DMS 273 (cell line): ENCODE measurements around the gene NOP53.
"Not testable (repeated sequence)": the region's sequence is repeated elsewhere in the genome, so short reads cannot be mapped to it uniquely, and the experiment has no call there.

ENCODE experiments used
- DNase-seq: peaks from one replicate; lab custom pipeline; 2025; ENCODE audit not compliant: unreplicated experiment; lab: John Stamatoyannopoulos, UW

Gene NOP53

DNA sequence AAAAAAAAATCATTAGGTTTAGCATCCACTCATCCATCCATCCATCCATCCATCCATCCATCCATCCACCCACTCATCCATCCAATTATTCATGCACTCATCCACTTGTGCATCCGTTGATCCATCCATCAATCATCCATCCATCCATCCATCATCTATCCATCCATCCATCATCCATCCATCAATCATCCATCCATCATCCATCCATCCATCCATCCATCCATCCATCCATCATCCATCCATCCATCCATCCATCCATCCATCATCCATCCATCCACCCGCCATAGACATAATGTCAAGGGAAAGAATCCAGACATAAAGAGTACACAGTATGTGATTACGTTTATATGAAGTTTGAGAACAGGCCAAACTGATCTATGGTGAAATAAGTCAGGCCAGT lies 24.2 kb downstream of the NOP53 start:
- DNase-seq = no peak

DNA sequence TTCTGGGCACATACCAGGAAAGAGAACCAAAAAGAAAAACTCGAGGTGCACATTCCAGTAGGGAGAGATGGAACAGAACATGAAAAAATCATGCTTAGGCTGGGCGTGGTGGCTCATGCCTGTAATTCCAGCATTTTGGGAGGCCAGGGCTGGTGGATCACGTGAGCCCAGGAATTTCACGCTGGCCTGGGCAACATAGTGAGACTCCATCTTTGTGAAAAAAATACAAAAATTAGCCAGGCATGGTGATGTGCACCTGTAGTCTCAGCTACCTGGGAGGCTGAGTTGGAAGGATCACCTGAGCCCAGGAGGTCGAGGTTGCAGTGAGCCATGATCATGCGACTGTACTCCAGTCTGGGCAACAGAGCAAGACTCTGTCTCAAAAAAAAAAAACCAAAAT lies 25.9 kb downstream of the NOP53 start:
- not testable (repeated sequence) for DNase-seq

DNA sequence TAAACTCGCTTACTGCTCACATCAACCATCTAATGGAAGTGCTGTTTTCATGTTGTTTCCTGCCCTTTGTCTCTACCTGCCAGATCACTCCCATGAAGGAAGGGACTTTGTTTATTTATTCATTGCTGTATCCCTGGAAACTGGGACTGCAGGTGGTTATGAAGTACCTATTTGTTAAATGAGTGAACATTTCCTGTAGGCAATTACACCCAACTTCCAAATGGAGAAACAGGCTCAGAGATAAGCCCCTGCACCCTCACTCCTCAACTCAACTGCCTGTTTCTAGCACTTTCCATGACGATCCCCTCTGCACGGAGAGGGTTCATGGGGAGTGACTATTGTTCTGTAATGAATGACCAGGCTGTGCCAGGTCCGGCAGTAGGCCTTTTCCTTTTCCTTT lies 31.2 kb downstream of the NOP53 start:
- DNase-seq = no peak

DNA sequence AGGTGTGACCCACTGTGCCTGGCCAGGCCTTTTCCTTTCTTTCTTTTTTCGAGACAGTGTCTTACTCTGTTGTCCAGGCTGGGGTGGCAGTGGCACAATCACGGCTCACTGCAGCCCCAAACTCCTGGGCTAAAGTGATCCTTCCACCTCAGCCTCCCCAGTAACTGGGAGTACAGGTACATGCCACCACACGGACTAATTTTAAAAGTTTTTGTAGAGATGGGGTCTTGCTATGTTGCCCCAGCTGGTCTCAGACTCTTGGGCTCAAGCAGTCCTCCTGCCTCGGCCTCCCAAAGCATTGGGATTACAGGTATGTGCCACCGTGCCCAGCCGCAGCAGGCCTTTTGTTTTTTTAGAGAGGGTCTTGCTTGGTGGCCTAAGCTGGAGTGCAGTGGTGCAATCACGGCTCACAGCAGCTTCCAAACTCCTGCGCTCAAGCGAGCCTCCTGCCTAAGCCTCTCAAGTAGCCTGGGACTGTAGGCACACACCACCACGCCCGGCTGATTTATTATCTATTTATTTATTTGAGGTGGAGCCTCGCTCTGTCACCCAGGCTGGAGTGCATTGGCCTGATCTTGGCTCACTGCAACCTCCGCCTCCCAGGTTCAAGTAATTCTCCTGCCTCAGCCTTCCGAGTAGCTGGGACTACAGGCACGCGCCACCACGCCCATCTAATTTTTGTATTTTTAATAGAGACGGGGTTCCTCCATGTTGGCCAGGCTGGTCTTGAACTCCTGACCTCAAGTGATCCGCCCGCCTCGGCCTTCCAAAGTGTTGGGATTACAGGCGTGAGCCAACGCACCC lies 32.1 kb downstream of the NOP53 start:
- DNase-seq = not testable (repeated sequence)

DNA sequence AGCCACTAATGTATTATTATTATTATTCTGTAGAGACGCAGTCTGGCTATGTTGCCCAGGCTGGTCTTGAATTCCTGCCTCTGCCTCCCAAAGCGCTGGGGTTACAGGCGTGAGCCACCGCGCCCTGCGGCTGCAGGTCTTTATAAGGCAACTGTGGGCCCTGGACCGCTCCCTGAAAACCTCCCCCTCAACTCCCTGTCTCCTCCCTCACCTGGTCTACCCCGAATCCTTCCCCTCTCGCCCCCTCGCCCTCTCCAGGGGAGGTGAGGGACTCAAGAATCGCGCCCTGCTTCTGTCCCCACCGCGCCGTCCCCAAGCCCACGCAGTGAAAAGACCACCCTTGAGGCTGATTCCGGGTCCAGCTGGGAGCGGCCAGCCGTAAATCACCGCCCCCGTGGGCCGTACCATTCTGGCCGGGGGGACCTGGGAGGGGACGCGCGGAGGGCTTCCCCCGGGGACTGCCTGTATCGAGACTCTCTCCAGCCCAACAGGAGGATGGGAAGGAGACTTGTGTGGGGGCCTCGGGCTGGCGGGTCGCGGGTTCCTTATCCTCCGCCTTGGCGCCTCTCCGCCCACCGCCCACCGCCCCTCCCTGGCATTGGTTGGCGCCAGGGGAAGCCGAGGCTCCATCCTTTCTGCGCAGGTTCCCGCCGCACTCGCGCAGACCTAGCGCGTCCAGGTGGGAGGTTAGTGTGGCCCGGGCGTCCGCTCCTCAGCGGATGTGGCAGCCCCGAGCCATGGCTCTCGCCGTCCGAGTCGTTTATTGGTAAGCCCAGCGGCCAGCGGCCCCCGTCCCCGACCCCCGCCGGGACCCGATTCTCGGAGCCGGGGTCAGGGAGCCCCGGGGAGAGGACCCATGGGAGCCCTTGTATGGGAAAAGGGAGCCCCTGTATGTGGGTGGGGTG lies 33.0 kb downstream of the NOP53 start, which contains the start of gene SELENOW:
Gene SELENOW (plus strand): TSS at position 655 of the 905 bp plus-strand sequence. CDS start 83 bp downstream, at position 738.
- peak; percentile 89 for DNase-seq

DNA sequence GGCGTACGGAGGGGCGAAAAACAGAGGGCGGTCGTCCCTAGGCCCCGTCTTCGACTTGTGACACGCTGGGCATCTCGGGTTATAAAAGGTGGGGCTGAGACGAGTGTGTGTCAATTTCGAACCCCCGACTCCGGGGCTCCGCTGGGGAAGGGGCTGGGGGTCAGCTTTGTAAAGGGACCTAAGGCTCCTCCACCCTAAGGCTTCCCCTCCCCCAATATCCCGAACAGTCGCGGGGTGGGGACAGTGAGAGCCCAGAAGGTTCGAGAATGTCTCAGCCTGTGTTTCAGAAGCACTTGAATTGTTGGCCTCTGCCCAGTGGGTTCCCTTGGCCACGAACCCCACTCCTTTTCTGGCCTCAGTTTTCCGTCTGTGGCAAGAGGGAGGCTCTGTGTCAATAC lies 33.6 kb downstream of the NOP53 start:
- no peak for DNase-seq

DNA sequence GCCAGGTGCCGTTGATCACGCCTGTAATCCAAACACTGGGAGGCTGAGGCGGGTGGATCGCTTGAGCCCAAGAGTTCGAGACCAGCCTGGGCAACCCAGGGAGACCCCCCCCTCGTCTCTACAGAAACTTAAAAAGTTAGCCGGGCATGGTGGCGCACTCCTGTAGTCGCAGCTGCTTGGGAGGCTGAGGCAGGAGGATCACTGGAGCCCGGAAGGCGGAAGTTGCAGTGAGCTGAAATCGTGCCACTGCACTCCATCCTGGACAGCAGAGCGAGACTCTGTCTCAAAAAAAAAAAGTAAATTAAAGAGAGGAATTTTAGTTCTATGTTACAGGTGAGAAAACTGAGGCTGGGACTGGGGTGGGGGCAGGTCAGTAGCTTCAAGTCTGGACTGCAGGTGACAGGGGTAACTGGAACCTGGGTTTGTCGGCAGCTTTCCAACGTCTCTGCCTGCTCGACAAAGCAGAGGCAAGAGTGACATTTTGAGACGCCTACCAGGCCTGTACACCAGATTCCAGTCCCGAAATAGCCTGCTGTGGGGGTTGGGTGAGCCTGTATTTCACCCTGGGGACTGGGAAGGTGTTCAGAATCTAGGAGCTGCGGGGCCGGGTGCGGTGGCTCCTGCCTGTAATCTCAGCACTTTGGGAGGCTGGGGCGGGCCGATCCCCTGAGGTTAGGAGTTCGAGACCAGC lies 34.3 kb downstream of the NOP53 start:
- DNase-seq = no peak

DNA sequence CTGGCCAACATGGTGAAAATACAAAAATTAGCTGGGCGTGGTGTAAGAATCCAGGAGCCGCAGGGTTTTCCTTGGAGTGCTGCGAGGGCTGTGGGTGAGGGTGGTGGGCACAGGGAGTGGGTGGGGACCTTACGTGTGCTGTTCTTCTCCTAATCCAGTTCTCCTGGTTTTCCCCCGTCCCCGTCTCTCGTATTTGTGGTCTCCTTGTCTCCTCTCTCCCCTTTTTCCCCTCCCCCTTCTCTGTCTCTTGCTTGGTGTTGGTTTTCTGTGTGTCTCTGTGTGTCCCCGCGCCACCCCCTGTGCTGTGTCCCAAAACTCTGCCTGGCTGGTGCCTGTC lies 34.8 kb downstream of the NOP53 start:
- no peak for DNase-seq

DNA sequence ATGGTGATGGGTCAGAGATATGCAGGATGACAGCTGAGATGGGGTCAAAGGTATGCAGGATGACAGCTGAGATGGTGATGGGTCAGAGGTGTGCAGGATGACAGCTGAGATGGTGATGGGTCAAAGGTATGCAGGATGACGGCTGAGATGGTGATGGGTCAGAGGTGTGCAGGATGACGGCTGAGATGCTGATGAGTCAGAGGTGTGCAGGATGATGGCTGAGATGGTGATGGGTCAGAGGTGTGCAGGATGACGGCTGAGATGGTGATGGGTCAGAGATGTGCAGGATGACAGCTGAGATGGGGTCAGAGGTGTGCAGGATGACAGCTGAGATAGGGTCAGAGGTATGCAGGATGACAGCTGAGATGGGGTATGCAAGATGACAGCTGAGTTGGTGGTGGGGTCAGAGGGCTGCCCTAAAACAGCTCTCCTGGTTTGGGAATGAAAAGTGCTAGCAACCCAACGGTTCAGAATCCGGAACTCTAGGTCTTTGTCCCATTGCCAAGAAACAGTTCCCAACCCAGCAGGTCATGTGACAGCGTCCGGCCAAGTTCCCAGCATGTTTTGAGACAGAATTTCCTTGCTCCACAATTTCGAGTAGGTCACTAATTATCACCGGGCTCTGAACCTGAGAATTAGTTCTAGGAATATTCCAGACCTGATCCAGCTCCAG lies 36.4 kb downstream of the NOP53 start:
- no peak for DNase-seq

DNA sequence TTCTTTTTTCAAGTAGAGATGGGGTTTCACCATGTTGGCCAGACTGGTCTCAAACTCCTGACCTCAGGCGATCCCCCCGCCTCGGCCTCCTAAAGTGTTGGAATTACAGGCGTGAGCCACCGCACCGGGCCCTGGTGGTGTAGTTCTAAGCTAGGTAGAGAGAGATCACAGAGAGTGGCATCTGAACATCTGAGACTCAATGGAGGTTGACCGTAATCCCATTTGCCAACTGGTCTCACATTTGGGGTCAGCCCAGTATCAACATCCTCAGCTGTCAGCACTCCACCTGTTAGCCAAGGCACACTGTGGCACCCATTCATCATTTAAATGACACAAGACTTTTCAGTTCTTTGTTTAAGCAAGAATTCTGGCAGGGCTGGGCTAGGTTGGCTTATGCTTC lies 41.2 kb downstream of the NOP53 start:
- DNase-seq = no peak

DNA sequence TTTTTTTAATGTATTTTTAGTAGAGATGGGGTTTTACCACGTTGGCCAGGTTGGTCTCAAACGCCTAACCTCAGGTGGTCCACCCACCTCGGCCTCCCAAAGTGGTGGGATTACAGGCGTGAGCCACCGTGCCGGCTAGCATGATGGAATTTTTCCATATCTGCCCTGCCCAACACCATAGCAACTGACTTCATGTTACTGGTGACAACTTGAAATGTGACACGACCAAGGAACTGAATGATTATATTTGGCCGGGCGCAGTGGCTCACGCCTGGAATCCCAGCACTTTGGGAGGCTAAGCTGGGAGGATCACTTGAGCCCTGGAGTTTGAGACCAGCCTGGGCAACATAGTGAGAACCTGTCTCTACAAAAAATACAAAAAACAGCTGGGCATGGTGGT lies 42.0 kb downstream of the NOP53 start:
- DNase-seq = not testable (repeated sequence)

DNA sequence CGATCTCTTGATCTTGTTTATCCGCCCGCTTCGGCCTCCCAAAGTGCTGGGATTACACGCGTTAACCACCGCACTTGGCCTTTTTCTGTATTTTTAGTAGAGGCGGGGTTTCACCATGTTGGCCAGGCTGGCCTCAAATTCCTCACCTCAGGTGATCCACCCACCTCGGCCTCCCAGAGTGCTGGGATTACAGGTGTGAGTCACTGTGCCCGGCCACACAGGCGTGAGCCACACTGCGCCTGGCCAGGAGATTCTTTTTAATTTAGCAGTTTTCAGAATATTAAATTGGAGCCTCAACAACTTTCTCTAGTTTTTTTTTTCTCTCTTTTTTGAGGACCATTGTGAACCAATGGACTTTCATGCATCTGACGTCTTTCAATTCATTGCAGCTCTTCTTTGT lies 44.5 kb downstream of the NOP53 start:
- DNase-seq = not testable (repeated sequence)

DNA sequence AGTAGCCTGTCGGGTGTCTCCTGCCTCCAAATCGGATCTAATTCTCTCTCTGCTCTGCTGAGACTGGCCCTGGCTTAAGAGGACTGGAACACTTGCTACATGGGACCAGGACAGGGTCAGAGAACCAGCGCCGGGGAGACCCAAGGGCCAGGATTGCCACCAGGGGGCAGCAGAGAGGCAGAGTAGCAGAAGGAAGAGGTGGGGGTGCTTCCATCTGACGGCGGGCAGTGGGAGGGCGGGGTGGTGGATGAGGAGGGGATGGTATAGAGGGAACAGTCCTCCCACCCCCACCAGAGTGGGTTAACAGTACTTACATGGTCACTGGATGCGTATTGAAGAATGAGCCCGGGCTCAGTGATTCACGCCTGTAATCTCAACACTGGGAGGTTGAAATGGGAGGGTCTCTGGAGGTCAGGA lies 45.1 kb downstream of the NOP53 start:
- peak; percentile 92 for DNase-seq

DNA sequence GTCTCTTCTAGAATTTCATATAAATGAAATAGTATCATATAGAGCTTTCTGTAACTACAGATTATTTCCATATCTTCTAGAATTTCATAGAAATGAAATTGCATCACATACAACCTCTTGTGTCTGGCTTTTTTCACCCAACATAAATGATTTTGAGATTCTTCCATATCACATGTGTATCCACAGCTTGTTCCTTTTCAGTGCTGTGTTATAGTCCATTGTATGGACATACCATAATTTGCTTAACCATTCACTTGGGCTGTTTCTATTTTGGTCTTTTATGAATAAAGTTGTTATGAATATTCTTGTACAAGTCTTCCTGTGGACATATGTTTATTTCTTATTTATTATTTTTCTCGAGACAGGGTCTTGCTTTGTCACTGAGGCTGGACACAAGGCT lies 47.3 kb downstream of the NOP53 start:
- DNase-seq = no peak

DNA sequence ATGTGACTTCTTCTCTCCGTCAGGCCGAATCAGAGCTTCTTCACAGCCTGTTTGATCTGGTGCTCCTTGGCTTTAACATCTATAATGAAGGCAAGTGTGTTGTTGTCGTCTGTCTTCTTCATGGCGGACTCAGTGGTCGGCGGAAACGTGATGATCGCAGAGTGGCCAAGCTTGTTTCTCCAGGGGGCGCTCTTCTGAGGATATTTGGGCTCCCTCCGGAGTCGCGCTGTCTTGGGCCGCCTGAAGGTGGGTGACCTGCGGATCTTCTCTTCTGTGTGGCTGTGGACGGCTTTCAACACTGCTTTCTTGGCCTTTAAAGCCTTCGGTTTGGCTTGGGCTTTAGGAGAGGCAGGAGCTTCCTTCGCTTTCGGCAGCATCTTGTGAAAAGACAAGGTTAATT lies 49.2 kb downstream of the NOP53 start:
- no peak for DNase-seq

DNA sequence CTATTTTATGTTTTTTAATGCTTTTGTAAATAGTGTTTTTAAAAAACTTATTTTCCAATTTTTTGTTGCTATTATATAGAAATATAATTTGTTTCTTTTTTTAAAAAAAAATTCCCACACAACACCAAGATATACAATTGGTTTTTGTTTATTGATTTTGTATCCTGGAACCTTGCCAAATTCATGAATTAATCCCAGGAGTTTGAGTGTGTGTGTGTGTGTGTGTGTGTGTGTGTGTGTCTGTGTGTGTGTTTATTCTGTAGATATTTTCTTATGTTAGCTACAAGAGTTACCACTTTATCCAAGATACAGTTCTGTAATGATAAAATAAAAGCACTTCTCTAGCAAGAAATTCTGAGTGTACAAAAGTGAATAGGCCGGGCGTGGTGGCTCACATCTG lies 51.4 kb downstream of the NOP53 start:
- no peak for DNase-seq

DNA sequence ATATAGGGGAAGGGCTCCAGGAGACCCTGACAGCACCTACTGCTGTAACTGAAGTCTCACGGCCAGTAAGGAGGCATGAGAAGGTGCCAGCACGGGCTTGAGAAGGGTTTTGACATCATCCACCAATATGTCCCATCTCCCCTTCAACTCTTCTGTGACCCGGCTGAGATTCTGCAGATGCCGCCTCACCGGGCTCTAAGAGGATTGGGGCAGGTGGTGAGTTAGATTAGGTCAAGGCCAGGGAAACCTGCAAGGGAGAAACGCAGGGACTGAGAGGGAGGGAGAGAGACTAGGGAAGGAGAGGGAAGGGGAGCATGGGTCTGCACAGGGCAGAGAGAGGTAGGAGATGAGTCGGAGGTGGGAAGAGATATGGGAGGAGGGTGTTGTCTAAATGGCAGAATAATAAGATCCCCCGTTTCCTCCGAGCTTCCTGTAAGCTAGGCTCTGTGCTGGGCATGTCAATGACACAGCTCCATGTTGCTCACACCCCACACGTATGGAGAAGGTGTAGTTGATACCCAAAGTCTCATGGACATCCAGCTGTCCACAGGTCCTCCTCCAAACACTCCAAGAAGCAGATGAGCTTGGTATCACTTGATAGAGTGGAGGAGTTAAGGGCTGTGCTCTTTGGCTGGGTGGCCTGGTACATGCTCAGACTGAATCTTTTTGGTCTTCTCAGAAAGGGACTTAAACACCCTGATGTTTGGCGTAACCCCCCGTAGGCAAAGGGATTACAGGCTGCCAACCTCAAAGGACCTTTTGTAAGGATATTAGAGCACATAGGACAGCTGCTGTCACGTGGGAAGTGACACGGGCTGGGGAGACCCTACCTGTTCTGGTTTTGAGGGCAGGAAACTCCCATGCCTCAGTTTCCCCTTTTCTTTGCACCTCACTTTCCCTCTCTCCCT lies 52.9 kb downstream of the NOP53 start:
- DNase-seq = no peak

DNA sequence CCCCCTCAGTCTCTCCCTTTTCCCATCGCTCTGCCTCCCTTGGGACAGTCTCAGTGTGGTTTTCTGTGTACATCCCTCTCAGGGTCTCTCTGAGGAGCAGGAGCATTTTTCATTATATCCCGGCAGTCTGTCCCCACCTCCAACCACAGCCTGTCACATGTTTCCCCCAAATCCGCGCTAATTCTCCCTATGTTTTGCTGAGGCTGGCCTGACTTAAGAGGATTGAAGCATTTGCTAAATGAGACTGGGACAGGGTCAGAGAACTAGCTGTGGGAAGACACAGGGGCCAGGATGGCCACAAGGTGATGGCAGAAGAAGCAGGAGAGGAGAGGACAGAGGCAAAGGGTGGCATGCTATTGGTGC lies 53.5 kb downstream of the NOP53 start:
- no peak for DNase-seq

DNA sequence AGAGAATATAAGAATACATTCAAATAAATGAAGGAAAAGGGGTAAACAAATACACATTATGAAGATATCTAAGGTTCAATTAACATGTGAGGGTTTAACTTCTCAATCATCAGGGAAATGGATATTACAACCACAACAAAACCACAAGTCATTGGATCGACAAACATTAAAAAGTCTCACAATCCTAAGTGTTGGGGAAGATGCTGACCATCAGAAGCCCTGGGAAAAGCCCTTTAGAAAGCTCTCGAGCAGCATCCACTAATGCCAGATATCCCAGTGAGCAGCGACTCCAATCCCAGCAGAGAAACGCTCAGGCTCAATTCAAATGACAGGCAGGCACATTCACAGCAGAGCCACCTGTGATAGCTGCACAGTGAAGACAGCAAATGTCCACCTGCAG lies 55.9 kb downstream of the NOP53 start:
- DNase-seq = no peak

DNA sequence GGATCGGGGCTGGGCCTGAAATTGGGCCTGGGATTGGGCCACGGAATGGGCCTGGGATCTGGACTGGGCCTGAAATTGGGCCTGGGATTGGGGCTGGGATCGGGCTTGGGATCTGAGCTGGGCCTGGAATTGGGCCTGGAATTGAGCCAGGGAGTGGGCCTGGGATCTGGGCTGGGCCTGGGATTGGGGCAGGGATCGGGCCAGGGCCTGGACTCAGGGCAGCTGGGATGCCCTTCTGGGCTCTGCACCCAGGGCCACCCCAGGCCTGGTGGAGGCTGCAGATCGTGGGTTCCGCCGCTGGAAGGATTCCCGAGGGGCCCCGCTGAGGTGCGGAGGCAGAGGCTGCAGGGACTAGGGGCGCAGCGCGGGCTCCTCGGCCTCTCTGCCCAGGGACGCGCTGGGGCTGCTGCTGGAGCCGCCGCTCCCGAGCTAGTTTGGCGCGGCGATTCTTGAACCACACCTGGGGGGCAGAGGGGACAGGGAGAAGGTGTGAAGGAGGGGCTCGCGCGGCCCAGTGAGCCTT lies 57.2 kb downstream of the NOP53 start:
- DNase-seq = no peak
